ENCODE results near the gene FEZF2.

The FEZF2 gene

GRCh38 chr3:62372621-62373041 lies 719 bp downstream of the FEZF2 start:
- DNase-seq = no peak

GRCh38 chr3:62371720-62372591 lies 1.4 kb downstream of the FEZF2 start:
- no peak for DNase-seq

GRCh38 chr3:62370858-62371719 lies 2.3 kb downstream of the FEZF2 start:
- no peak for DNase-seq

GRCh38 chr3:62370112-62370857 lies 3.1 kb downstream of the FEZF2 start:
- no peak for DNase-seq

- DNase-seq = no peak
These were observed 3.9 kb downstream of the FEZF2 start for GRCh38 chr3:62369476-62369743.

GRCh38 chr3:62368705-62369475 lies 4.5 kb downstream of the FEZF2 start:
- no peak for DNase-seq

GRCh38 chr3:62368290-62368704 lies 5.1 kb downstream of the FEZF2 start:
- DNase-seq = no peak

GRCh38 chr3:62367763-62368195 lies 5.6 kb downstream of the FEZF2 start:
- DNase-seq = no peak

GRCh38 chr3:62366126-62366484 lies 7.2 kb downstream of the FEZF2 start:
- DNase-seq = no peak

- no peak for DNase-seq
These were observed 7.8 kb downstream of the FEZF2 start for GRCh38 chr3:62365391-62366125.

GRCh38 chr3:62364191-62364590 lies 9.2 kb downstream of the FEZF2 start:
- DNase-seq = no peak

GRCh38 chr3:62363275-62363674 lies 10.1 kb downstream of the FEZF2 start:
- no peak for DNase-seq

GRCh38 chr3:62361824-62362223 lies 11.5 kb downstream of the FEZF2 start:
- no peak for DNase-seq

GRCh38 chr3:62361261-62361660 lies 12.1 kb downstream of the FEZF2 start:
- DNase-seq = no peak

GRCh38 chr3:62359531-62359930 lies 13.8 kb downstream of the FEZF2 start:
- no peak for DNase-seq

GRCh38 chr3:62356356-62356755 lies 17.0 kb downstream of the FEZF2 start:
- DNase-seq = no peak

GRCh38 chr3:62355703-62356102 lies 17.6 kb downstream of the FEZF2 start:
- DNase-seq = no peak

GRCh38 chr3:62343755-62344154 lies 29.6 kb downstream of the FEZF2 start:
- DNase-seq = no peak

GRCh38 chr3:62335196-62335595 lies 38.2 kb downstream of the FEZF2 start:
- DNase-seq = no peak

GRCh38 chr3:62332835-62333244 lies 40.5 kb downstream of the FEZF2 start:
- no peak for DNase-seq

GRCh38 chr3:62332017-62332416 lies 41.3 kb downstream of the FEZF2 start:
- DNase-seq = no peak

- no peak for DNase-seq
These were observed 43.4 kb downstream of the FEZF2 start for GRCh38 chr3:62329971-62330370.

All from activated gamma-delta T cell treated with Interleukin-2 at 50 U/mL for 16 hours (primary cell).